Measurements from ENCODE around the gene ASCL2.
A peak's percentile ranks its signal among the peaks of the same experiment; 100 is the strongest.

ASCL2 gene

DNA sequence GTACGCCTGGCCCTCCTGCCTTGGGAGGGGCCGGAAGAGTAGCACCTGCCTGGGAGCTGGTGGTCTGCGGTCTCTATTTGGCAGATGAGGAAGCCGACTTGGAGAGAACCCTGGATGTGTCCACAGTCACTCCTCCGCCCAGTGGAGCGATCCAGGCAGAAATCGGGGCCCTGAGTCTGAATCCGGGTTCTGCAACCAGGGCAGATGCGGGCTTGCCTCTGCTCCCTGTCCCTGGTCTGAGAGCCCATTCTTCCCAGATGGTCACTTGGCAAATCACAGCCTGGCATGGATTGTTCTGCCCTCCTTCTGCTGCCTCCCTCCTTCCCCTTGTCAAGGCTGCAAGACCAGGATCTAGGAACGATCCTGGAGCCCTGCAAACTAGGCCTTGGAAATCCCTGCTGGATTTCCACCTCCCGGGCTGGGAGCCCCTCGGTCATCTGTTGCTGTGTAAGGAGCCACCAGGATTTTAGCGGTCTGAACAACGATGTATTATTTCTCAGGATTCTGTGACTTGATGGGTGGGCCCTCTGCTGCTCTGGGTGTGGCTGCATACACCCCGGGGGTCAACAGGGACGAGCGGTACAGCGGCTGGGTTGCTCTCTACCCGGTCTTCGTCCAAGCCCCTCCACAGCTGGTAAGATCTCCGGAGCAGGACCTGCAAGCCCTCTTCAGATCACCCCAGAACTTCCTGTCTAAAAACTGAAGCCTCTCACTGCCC is 2.0 kb upstream of the ASCL2 start:
- no peak for DNase-seq (ENCODE audit: low read depth)

DNA sequence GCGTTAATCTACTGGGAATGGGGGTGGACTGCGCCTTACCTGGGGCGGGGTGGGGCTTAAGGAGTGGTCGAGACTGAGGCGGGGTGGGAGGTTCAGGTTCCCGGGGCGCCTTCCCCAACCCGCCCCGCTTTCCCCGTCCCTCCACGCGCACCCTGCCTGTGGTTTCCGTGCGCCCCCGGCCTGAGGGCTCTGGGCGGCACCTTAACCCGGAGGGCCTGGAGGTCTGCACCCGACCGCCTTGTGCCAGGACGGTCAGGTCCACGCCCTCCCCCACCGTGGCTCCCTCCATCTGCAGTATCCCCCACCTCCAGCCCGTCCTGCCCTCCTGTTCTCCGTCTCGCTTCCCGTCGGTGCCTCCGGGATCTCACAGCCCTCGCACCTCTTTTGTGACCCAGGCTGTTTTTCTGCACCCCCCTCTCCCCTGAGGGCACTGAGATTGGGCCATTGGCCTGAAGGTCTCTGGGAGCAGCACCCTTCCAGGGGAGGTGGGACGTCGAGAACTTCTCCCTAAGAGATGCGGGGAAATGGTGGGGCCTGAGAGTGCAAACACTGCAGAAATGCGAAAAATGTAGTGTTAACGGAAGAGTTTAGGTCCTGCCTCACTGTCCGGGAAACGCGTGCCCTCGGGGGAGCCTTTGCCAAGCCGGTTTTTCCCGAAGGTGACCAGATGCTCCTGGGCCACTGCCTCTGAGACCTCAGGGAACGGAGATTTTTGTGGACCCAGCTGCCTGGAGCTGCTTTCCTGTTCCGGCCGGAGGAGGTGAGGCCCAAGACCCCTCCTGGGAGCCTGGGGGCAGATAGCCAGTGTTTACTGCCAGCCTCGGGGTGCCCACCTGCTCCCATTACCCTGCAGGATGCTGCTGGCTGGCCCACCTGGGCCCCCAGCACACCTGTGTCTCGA is 1.2 kb upstream of the ASCL2 start:
- no peak for DNase-seq (ENCODE audit: low read depth)

DNA sequence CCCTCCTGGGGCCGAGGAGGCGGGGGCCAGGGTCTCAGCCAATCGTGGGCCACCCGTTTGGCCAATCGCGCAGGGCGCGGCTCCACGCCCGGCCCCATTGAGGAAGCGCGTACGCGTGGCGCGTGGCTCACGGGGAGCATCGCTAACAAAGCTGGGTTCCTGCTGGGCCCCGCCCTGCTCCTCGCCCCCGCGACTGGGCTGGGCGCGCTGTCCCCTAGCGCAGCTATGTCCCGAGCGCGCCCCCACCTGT is 614 bp upstream of the ASCL2 start:
- no peak for DNase-seq (ENCODE audit: low read depth)

DNA sequence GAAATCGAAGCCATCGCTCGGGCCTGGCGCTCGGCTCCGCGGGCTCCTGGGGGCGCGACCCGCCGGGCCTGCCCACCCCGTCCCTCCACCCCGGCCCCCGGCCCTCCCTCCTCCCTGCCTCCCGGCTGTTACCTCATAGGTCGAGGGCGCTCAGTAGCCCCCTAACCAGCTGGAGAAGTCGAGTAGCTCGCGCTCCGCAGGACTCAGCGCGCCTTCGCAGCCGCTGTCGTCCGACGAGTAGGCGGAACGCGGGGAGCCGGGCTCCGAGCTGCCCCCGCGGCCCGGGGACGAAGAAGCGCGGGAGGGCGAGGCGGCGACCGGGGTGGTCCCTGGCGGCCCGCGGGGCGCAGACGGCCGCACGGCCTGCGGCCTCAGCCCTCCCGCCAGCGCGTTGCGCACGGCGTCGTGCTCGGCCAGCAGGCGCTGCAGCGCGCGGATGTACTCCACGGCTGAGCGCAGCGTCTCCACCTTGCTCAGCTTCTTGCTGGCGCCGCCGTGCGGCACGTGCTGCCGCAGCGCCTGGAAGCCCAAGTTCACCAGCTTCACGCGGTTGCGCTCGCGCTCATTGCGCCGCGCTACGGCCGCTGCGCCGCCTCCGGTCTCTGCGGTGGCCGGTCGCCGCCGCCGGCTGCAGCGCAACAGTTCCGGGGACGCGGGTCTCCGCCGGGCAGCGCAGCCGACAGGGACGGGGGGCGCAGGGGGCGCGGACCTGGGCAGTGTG is 627 bp downstream of the ASCL2 start:
- peak; percentile 69 for DNase-seq (ENCODE audit: low read depth)

DNA sequence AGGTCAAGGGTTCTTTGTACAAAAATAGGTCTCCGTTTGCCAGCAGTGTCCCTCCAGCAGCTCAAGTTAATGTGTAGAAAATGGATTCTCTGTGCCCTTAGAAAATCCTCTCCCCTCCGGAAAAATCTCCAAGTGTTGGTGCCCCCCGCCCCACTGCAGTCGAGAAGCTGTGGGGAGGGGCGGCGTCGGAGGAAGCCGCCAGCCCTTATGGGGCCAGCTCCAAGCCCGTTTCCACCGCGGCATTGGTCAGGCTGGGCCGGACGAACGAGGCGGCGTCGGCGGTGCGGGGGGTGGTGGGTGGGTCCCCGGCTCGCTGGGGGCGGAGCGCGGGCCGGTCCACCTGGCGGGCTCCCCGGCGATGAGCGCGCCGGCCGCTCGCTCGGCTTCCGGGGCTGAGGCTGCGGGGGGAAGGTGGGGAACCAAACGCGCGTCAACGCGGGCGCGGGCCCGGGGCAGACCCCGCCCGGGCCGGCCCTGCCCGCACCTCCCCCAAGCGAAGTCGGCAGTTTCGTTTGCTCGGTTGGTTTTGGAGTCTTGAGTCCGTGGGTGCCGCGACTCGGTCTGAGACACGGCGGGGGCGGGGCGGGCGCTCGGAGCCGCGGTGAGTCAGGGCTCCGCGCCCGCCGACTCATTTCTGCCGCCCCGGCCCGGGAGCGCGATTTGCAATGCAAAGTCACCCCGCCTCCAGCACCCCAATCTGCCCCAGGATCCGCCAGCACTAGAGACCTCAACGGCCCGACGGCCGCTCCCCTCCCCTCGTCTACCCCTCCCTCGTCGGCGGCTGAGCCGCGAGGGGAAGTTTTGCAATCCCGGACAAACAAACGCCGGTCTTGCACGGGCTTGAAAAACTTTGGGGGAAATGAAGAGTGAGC is 1.4 kb downstream of the ASCL2 start:
- DNase-seq (ENCODE audit: low read depth), result peak; percentile 34

DNA sequence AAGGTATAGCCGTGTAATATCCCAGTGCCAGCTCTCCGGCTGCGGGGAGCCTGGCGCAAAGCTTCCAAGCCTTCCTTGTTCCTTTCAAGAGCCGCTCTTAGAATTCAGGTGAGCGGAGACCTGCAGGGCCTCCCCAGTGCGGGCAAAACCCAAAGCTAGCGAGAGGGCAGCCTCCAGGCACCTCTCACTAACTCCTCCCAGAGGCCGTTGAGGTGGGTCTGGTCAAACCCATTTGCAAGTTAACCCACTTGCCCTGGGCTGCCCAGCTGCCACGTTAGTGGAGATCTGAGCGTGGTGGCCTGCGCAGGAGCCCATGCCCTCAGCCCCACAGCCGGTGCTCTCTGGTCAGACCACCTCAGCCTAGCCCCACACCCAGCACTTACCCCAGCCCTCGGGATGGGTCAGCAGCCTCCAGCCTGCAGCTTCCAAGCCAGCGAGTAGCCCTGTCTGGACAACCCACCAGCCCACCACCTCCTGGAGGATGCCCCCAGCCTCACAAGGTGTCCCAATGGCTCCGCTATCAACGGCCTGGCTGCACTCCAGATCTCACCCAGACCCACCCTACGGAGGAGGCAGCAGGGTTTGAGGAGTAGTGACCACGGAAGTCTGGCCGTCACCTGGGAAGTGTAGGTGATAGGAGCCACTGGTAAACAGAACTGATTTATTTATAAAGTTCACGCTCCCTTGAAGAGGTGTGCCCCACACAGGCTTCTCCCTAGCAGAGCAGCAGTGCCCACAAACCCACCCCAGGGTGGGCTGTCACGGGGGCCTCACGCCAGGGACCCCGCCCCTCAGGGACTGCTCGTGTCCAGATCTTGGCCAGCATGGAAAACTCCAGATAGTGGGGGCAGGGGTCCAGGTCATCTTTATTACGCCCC is 2.3 kb downstream of the ASCL2 start:
- DNase-seq (ENCODE audit: low read depth), result no peak

DNA sequence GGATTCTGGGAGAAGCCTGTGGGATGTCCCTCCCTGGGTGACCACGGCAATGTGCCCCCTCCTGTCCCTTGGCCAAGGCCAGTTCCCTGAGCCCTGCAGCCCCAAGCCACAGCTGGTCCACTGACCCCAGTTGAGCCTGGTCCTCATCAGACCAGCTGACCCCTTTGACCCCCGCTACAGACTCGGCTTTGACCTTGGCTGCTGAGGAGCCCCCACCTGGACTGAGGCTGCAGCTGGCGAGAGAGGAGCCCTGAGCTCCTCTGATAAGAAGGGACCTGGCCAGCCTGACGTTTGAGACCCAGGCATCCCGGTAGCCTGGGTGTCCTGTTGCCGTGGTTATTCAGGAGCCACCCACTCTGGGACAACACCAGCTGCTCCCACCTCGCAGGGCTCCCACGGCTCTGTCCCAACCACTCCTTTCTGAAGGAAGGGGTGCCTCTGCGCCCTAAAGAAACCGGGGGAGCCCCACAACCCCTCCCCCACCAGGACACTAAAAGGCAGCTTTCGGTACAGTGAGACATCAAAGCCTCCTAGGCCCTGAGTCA is 3.0 kb downstream of the ASCL2 start:
- no peak for DNase-seq (ENCODE audit: low read depth)

DNA sequence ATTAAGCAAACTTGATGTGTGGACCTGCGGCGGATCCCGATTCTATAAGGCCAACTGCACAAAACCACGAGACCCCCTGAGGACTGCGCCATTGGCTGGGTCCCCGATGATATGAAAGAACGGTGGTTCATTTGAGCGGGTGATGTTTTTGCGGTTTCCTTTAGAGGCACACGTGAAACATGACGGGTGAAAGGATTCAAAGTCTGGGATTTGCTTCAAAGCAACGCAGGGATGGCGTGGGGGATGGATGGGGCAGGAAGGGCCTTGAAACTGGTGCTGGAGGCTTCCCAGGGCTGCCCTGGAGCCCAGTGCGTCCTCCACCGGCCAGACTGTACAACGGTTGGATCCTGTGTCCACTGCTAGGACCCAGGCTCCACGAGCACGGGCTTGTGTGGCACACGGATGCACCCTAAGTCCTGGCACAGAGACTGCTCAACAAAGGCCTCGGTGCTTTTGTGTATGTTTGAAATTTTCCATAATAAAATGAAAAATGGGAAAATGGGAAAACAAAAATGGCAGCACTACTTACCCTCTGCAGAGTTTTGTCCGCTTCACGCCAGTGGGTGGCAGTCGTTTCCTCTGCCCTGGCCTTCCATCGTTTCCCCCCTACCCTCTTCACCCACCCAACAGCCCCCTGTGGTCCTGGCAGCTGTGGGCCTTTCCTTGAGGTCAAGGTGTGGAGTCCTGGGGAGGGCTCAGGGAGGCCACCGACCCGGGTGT is 3.6 kb downstream of the ASCL2 start:
- DNase-seq (ENCODE audit: low read depth), result no peak

DNA sequence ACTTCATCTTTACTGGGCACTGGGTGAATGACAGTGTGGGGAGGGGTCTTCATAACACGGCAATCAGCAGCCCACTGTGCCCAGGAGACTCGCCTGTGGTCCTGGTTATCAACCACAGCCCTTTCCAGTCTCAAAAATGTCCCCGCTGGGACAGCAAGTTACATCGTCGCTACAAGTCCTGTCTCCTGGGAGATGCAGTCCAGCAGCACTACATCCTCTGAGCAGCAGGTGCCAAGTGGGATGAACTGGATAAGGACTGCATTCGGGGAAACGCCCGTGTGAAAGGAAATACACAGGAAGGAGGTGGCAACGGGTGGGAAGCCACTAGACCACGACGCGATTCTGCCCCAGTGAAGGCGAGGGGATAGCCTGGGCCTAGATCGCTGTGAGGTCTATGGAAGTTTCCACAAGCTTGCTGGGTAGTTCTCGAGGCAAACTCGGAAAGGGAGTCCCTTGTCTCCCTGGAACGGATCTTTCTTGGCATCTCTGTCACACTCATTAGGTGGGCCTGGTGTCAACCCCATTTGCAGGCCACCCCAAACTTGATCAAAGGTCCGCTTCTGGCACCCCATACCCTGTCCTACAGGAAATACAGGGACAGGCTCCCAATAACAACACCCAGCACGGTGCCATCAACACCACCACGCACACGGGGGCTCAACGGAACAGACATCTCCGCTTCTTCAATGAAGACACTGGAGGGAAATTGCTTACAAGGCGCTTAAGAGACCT is 4.4 kb downstream of the ASCL2 start:
- no peak for DNase-seq (ENCODE audit: low read depth)

DNA sequence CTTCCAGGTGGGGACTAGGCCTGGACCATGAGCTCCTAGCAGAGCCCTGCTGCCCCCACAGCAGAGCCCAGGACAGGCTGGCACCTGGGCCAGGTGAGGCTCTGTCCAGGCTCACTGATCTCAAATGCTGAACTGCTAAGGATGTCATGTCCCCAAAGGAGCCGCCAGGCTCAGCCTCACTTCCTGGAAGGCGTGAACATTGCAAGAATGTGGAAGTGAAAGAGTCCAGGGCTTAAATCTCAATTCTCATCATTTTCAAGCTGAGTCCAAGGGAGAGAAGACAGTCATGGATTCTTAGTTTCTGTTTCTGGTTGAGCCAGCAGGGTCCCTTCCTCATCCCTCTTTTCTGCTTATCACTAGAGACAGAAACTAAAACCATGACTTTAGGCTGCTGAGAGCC is 5.0 kb downstream of the ASCL2 start:
- DNase-seq (ENCODE audit: low read depth), result no peak

DNA sequence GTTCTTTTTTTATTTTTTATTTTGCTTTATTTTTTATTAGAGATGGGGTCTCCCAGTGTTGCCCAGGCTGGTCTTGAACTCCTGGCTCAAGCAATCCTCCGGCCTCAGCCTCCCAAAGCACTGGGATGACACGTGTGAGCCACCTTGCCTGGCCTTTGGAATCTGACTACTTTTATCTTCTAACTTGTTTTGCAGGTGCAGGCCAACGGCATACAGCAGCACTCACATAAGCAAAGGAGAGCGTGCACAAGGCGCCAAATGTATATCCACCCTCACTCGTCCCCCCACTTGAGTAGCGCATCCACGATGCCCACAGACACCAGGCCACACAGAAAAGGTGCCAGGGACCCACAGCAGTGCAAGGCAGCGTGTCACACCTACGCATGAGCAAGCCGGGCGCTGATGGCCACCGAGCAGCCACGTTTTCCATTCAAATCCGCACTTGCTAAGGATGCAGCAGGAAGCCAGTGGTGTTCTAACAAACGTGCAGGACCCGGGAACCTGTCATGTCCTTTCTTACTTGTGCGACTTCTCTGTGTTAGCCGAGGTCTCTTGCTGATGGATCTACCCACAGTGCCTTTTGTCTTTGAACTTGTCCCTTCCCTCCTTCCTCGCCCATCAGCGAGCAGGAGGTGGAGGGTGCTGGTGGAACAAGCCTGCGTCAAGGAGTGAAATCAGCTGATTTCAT is 5.9 kb downstream of the ASCL2 start:
- no peak for DNase-seq (ENCODE audit: low read depth)

DNA sequence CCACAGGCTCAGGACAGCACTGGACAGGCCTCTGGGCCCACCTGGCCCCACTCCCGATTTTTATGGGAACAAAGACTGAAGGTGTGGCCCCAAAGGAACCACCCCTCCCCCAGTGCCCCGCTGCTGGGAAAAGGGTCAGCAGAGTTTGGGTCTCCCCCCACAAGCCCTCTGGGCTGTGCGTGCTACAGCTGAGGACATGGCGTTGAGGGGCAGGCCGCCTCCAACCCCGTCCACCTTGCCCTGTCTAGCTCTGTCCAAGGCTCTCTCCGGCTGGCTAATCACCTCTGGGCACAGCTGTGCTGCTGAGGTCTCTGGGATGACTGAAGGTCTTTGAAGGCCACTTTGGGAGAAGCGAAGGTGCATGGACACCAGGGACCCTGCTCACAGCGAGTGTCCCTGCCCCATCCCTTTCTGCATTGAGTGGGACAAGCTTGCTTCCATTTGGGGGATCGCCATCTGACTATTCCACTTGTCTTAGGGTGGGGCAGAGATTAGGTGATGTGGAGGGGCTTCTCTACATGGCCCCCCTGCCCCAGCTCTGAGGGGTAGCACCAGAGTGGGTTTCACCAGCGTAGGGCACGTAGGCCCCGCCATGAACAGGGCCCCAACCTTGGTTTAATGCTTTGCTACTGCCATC is 6.5 kb downstream of the ASCL2 start:
- no peak for DNase-seq (ENCODE audit: low read depth)

DNA sequence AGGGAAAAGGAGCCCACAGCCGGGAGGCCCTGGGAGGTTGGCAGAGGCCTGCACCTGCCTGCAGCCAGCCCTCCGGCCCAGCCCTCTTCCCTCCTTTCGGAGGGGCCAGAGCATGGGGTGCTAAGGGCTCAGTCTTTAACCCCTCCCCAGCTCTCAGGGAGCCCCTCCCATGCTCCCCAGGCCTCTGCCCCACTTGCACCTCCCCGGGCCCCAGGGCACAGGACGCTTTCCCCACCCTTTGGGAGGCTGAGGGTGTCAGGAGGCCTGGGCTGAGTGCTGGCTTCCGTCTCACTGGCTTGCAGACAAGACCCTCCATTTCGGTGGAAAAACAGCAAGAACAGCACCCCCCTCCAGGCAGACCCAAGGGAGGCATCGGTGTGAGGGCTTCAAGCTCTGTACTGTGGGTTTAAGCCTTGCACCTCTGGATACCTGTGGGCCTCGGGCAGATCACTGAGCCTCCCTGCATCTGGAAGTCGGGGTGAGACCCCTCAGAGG is 7.3 kb downstream of the ASCL2 start:
- DNase-seq (ENCODE audit: low read depth), result no peak

DNA sequence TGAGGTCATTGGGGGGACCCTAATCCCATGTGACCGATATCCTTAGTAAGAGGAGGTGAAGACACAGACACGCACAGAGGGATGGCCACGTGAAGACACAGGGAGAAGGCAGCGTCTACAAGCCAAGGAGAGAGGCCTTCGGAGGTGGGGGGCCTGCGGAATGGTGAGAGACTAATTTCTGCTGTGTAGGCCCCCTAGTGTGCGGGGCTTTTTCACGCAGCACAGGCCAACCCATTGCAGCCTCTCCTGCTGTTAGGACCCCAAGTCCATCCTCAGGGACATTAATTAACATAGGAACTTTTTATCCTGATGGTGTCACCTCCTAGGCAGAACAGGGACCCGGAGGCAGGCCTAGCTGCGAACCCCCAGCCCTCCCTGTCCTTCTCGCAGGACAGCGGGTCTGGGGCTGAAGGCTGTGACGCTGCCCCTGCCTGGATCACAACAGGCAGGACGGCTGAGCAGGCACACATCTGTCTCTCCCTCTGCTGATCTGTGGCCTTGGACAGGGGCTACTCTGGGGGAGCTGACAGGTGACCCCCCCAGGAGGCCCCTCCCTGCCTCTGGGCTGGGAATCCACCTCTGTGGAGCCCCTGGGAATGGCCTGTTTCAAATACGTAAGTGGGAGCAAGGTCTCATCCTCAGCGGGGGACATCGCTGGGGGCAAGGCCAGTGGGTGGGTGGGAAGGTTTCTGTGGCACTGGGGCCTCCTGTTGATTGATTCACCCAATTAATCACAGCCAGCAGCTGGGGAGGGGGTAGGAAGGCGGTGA is 7.9 kb downstream of the ASCL2 start:
- DNase-seq (ENCODE audit: low read depth), result no peak

DNA sequence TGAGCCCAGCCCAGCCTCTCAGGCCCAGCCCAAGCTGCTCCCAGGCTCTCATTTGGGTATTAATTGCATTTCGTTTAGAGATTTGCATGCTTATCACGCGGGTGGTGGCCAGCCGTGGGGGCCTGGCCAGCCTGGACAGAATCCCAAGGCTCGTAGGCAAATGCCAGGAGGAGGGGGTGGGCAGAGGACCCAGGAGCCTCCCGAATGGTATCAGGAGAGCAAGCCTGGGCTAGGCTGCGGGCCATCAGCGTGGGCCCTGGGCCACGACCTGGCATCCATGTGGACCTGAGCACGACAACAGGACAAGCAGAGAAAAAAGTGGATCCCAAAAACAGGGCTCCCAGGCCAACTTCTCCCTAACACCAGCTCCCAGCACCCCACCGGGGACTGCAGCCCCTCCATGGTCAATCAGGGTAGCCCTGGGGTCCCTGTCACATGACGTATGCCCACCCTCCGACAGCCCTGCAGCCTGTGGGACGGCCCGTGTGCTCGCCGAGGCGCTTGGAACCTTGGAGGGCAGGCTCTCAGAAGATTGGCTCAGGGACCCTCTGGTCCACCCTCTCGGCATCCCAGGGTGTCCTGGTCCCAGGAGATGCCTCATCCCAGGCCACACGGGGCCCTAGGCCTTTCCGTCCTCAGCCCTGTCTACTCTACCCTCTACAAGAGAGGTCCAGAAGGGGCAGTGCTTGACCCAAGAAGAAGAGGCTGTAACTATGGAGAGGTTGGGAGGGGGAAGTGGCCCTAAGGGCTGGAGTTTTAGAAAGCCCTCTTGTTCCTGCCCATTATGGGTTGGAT is 8.8 kb downstream of the ASCL2 start:
- DNase-seq (ENCODE audit: low read depth), result no peak

Measured in iris pigment epithelial cell (primary cell).